Astrocyte (in vitro differentiated cells and primary cell): ENCODE data around the gene CHST7. TPM values are rescaled to one million over a fixed set of nuclear protein-coding genes. Genes with fewer than 3 reads are reported as not detected.
A peak's percentile ranks its signal among the peaks of the same experiment; 100 is the strongest.

Experiments
- DNase-seq: peaks from one replicate; pipeline ENCODE4 v3.0.0-alpha.2; 2010; ENCODE audit warnings: low read depth
- FAIRE-seq: peaks from 2 replicates; lab custom pipeline; 2011; peaks lifted over from hg19 to GRCh38; lab: Jason Lieb, UNC
- H2AFZ ChIP-seq: 2 replicates; pipeline ENCODE4 v1.6.0; 2012; ENCODE audit warnings: low read depth, low read length, inconsistent platforms
- H3K27ac ChIP-seq: 2 replicates; pipeline ENCODE4 v1.5.1; 2011; ENCODE audit warnings: low read depth, low read length, inconsistent platforms
- H3K27me3 ChIP-seq: 2 replicates; pipeline ENCODE4 v1.6.0; 2011; ENCODE audit warnings: low read length, inconsistent platforms; ENCODE audit not compliant: insufficient read depth
- H3K36me3 ChIP-seq: 2 replicates; pipeline ENCODE4 v1.5.1; 2011; ENCODE audit warnings: low read length, inconsistent platforms; ENCODE audit not compliant: insufficient read depth
- H3K4me1 ChIP-seq: 2 replicates; pipeline ENCODE4 v1.5.1; 2011; ENCODE audit warnings: low read length, inconsistent platforms; ENCODE audit not compliant: insufficient read depth
- H3K4me2 ChIP-seq: 2 replicates; pipeline ENCODE4 v1.6.0; 2012; ENCODE audit warnings: low read length, inconsistent platforms
- H3K4me3 ChIP-seq: 2 replicates; pipeline ENCODE4 v1.5.1; 2011; ENCODE audit warnings: low read depth, mild to moderate bottlenecking, low read length, inconsistent platforms; ENCODE audit not compliant: insufficient read depth
- H3K79me2 ChIP-seq: 2 replicates; pipeline ENCODE4 v1.6.0; 2012; ENCODE audit warnings: mild to moderate bottlenecking, low read length, inconsistent platforms; ENCODE audit not compliant: insufficient read depth
- H3K9ac ChIP-seq: 2 replicates; pipeline ENCODE4 v1.6.0; 2012; ENCODE audit warnings: mild to moderate bottlenecking, low read length, inconsistent platforms
- H3K9me3 ChIP-seq: 2 replicates; pipeline ENCODE4 v1.5.1; 2012; ENCODE audit warnings: low read depth, mild to moderate bottlenecking, low read length, inconsistent platforms; ENCODE audit not compliant: insufficient read depth
- H4K20me1 ChIP-seq: 2 replicates; pipeline ENCODE4 v1.6.0; 2012; ENCODE audit warnings: low read length, inconsistent platforms; ENCODE audit not compliant: insufficient read depth
- H3K27ac Mint-ChIP-seq: one replicate; pipeline ENCODE4 v1.8.0; 2021; ENCODE audit warnings: mild to moderate bottlenecking, mixed read lengths; ENCODE audit not compliant: unreplicated experiment
- H3K27me3 Mint-ChIP-seq: one replicate; pipeline ENCODE4 v1.8.0; 2021; ENCODE audit warnings: low read depth, mixed read lengths; ENCODE audit not compliant: unreplicated experiment
- H3K36me3 Mint-ChIP-seq: one replicate; pipeline ENCODE4 v1.8.0; 2021; ENCODE audit warnings: low read depth, mixed read lengths; ENCODE audit not compliant: unreplicated experiment
- H3K4me1 Mint-ChIP-seq: one replicate; pipeline ENCODE4 v1.8.0; 2021; ENCODE audit warnings: low read depth, mixed read lengths; ENCODE audit not compliant: unreplicated experiment
- H3K4me3 Mint-ChIP-seq: one replicate; pipeline ENCODE4 v1.8.0; 2021; ENCODE audit warnings: mild to moderate bottlenecking, moderate library complexity, mixed read lengths; ENCODE audit not compliant: unreplicated experiment
- H3K9me3 Mint-ChIP-seq: one replicate; pipeline ENCODE4 v1.8.0; 2021; ENCODE audit warnings: mild to moderate bottlenecking, mixed read lengths; ENCODE audit not compliant: unreplicated experiment
- EZH2 ChIP-seq: IDR thresholded peaks from 2 replicates; pipeline ENCODE4 v1.6.1; 2012; ENCODE audit warnings: mild to moderate bottlenecking, low read length, inconsistent platforms; ENCODE audit not compliant: insufficient read depth
- total RNA-seq: library from RNA; stranded (reverse); gene quantifications from 2 replicates; pipeline ENCODE4 v1.2.1, GENCODE V29; 2021
- TF ChIP-seq, protein P1 (sequence below): IDR thresholded peaks from 2 replicates; pipeline ENCODE4 v1.5.1; 2011; ENCODE audit warnings: low read depth, mild to moderate bottlenecking, inconsistent platforms, low read length, moderate library complexity; ENCODE audit not compliant: insufficient read depth

Gene CHST7
- total RNA-seq, 1 donor from 2014 or later: 15.4 TPM

GRCh38 chrX:46636223-46636622 is 62.7 kb downstream of the CHST7 start:
- peaks cover 3% of the 10 kb centered on the region for H3K4me1 Mint-ChIP-seq
- no peak for FAIRE-seq

GRCh38 chrX:46637938-46638337 is 64.4 kb downstream of the CHST7 start:
- no peak overlapping the region for H3K4me2 ChIP-seq
- H3K4me1 Mint-ChIP-seq: peaks cover 3% of the 10 kb centered on the region
- no peaks in the 10 kb centered on the region for H4K20me1 ChIP-seq
- no peaks in the 10 kb centered on the region for H3K27me3 Mint-ChIP-seq
- H3K27me3 ChIP-seq: no peaks in the 10 kb centered on the region
- H3K27ac ChIP-seq: no peak overlapping the region
- DNase-seq: peak; percentile 33
- no peak overlapping the region for H3K27ac Mint-ChIP-seq
- H3K9ac ChIP-seq: no peak overlapping the region
- no peaks in the 10 kb centered on the region for H3K36me3 Mint-ChIP-seq
- no peaks in the 10 kb centered on the region for H3K9me3 ChIP-seq
- no peak overlapping the region for H3K4me3 ChIP-seq
- H3K4me3 Mint-ChIP-seq: no peak overlapping the region
- no peaks in the 10 kb centered on the region for H3K36me3 ChIP-seq
- no peak overlapping the region for H2AFZ ChIP-seq
- no peaks in the 10 kb centered on the region for H3K79me2 ChIP-seq
- H3K9me3 Mint-ChIP-seq: no peaks in the 10 kb centered on the region
- TF ChIP-seq, protein P1, sequence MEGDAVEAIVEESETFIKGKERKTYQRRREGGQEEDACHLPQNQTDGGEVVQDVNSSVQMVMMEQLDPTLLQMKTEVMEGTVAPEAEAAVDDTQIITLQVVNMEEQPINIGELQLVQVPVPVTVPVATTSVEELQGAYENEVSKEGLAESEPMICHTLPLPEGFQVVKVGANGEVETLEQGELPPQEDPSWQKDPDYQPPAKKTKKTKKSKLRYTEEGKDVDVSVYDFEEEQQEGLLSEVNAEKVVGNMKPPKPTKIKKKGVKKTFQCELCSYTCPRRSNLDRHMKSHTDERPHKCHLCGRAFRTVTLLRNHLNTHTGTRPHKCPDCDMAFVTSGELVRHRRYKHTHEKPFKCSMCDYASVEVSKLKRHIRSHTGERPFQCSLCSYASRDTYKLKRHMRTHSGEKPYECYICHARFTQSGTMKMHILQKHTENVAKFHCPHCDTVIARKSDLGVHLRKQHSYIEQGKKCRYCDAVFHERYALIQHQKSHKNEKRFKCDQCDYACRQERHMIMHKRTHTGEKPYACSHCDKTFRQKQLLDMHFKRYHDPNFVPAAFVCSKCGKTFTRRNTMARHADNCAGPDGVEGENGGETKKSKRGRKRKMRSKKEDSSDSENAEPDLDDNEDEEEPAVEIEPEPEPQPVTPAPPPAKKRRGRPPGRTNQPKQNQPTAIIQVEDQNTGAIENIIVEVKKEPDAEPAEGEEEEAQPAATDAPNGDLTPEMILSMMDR: no peak
- TF ChIP-seq EZH2: no peak
- FAIRE-seq: peak; percentile 54
- H3K4me1 ChIP-seq: peaks cover 5% of the 10 kb centered on the region

More at GRCh38 chrX:46636223-46636622, 62.7 kb downstream of the CHST7 start:
- TF ChIP-seq, protein P1: no peak
- no peak for TF ChIP-seq EZH2
- no peak overlapping the region for H3K4me3 Mint-ChIP-seq
- Histone ChIP-seq H3K27ac (no peak overlapping the region), H3K4me2 (no peak overlapping the region), H3K4me1 (peaks cover 5% of the 10 kb centered on the region), H3K9me3 (no peaks in the 10 kb centered on the region), H2AFZ (no peak overlapping the region), H3K79me2 (no peaks in the 10 kb centered on the region), H3K9ac (no peak overlapping the region), H3K4me3 (no peak overlapping the region), H3K36me3 (no peaks in the 10 kb centered on the region), H3K27me3 (no peaks in the 10 kb centered on the region), H4K20me1 (no peaks in the 10 kb centered on the region)
- DNase-seq: no peak
- no peaks in the 10 kb centered on the region for H3K27me3 Mint-ChIP-seq
- no peak overlapping the region for H3K27ac Mint-ChIP-seq
- H3K36me3 Mint-ChIP-seq: no peaks in the 10 kb centered on the region
- H3K9me3 Mint-ChIP-seq: no peaks in the 10 kb centered on the region

- Mint-ChIP-seq H3K9me3 (no peaks in the 10 kb centered on the region), H3K27me3 (no peaks in the 10 kb centered on the region), H3K4me1 (peaks cover 3% of the 10 kb centered on the region), H3K4me3 (no peak overlapping the region), H3K36me3 (peaks cover 6% of the 10 kb centered on the region), H3K27ac (no peak overlapping the region)
- Histone ChIP-seq H3K9me3 (no peaks in the 10 kb centered on the region), H3K27me3 (no peaks in the 10 kb centered on the region), H3K4me1 (peaks cover 5% of the 10 kb centered on the region), H3K4me3 (no peak overlapping the region), H3K4me2 (no peak overlapping the region), H4K20me1 (no peaks in the 10 kb centered on the region), H3K36me3 (no peaks in the 10 kb centered on the region), H3K27ac (no peak overlapping the region), H3K79me2 (no peaks in the 10 kb centered on the region), H2AFZ (no peak overlapping the region), H3K9ac (no peak overlapping the region)
- DNase-seq (no peak), FAIRE-seq (peak; percentile 75)
- TF ChIP-seq EZH2: no peak
- TF ChIP-seq, protein P1: no peak
Observed at GRCh38 chrX:46642145-46642544, 68.6 kb downstream of the CHST7 start.
